Erythroblast (primary cell): Measurements from ENCODE around the gene IL1R2.

Experiments used
- GATA1 ChIP-seq: IDR thresholded peaks from 2 replicates; pipeline ENCODE4 v1.6.1; 2011; ENCODE audit warnings: low read depth, mild to moderate bottlenecking, control low read depth, low read length, moderate library complexity
- POLR2A ChIP-seq: IDR thresholded peaks from 2 replicates; pipeline ENCODE4 v1.6.1; 2011; ENCODE audit warnings: mild to moderate bottlenecking, low read length

DNA sequence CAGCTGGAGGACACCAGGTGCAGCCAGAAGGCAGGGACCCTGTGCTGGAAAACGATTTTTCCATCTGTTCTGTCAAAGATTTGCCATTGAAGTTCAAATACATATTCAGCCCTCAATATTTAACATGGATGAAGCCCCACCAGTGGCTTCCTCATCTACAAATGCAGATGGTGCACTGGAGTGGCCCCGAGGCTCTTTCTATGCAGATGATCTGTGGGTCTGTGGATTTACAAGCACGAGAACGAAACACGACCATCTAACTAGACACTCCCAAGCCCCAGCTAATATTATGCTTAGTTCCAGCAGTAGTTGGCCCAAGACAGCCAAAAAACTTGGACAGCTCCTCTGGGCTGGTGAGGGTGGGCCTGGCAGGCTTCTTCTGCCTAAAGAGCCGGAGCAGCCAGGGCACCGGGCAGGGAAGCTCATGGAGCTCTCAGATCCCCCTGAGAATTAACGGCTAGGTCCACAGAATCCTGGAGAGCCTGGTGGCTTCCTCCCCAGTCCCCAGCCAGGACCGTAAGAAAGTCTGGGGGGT, 9.2 kb upstream of the IL1R2 start:
- TF ChIP-seq POLR2A = no peak
- TF ChIP-seq GATA1 = no peak
